Hematopoietic multipotent progenitor cell treated with erythropoietin and hydrocortisone succinate and interleukin-3 and kit ligand, for 15 days (in vitro differentiated cells): ENCODE measurements around the gene DNM2.
"Not testable (repeated sequence)": the region's sequence is repeated elsewhere in the genome, so short reads cannot be mapped to it uniquely, and the experiment has no call there.

Source experiments
- DNase-seq: peaks from one replicate; pipeline ENCODE4 v3.0.0-alpha.2; 2015; ENCODE audit warnings: low spot score

Gene DNM2

GRCh38 chr19:10838377-10838776 lies 120.5 kb downstream of the DNM2 start:
- peak; percentile 14 for DNase-seq

- DNase-seq: peak; percentile 85
Observed at GRCh38 chr19:10839114-10840050, 121.5 kb downstream of the DNM2 start.

GRCh38 chr19:10842788-10843187 lies 124.9 kb downstream of the DNM2 start:
- no peak for DNase-seq

- DNase-seq: no peak
Observed at GRCh38 chr19:10846500-10847202, 128.8 kb downstream of the DNM2 start.

- DNase-seq: no peak
Observed at GRCh38 chr19:10848230-10848856, 130.5 kb downstream of the DNM2 start, which contains the start of gene C19orf38. TSS of gene C19orf38 (plus strand) at chr19:10848415. CDS start at chr19:10848509, 94 bp downstream.

GRCh38 chr19:10850631-10851030 lies 132.8 kb downstream of the DNM2 start:
- no peak for DNase-seq

GRCh38 chr19:10852098-10852800 lies 134.4 kb downstream of the DNM2 start:
- DNase-seq: no peak

- no peak for DNase-seq
Observed at GRCh38 chr19:10852941-10853340, 135.1 kb downstream of the DNM2 start.

- no peak for DNase-seq
Observed at GRCh38 chr19:10854350-10855089, 136.6 kb downstream of the DNM2 start.

GRCh38 chr19:10855879-10856522 lies 138.1 kb downstream of the DNM2 start:
- peak; percentile 58 for DNase-seq

GRCh38 chr19:10856899-10857298 lies 139.0 kb downstream of the DNM2 start:
- DNase-seq: not testable (repeated sequence)

GRCh38 chr19:10858204-10858828 lies 140.4 kb downstream of the DNM2 start:
- DNase-seq: peak; percentile 60

GRCh38 chr19:10861103-10861651 lies 143.3 kb downstream of the DNM2 start:
- peak; percentile 60 for DNase-seq

- no peak for DNase-seq
Observed at GRCh38 chr19:10862561-10863106, 144.8 kb downstream of the DNM2 start.

GRCh38 chr19:10863107-10863717 lies 145.3 kb downstream of the DNM2 start:
- no peak for DNase-seq

GRCh38 chr19:10864538-10864899 lies 146.6 kb downstream of the DNM2 start:
- peak; percentile 84 for DNase-seq

- no peak for DNase-seq
Observed at GRCh38 chr19:10866495-10866894, 148.6 kb downstream of the DNM2 start.

- no peak for DNase-seq
Observed at GRCh38 chr19:10868872-10869547, 151.1 kb downstream of the DNM2 start.
